NOMO-1 (cell line): ENCODE data around the gene DNER.
"Not testable (repeated sequence)": the region's sequence is repeated elsewhere in the genome, so short reads cannot be mapped to it uniquely, and the experiment has no call there.

Source experiments
- DNase-seq, 2 experiments: peaks; one replicate each; lab custom pipeline; 2025; ENCODE audit not compliant: unreplicated experiment in 2 of 2; lab: John Stamatoyannopoulos, UW

Gene DNER

DNA sequence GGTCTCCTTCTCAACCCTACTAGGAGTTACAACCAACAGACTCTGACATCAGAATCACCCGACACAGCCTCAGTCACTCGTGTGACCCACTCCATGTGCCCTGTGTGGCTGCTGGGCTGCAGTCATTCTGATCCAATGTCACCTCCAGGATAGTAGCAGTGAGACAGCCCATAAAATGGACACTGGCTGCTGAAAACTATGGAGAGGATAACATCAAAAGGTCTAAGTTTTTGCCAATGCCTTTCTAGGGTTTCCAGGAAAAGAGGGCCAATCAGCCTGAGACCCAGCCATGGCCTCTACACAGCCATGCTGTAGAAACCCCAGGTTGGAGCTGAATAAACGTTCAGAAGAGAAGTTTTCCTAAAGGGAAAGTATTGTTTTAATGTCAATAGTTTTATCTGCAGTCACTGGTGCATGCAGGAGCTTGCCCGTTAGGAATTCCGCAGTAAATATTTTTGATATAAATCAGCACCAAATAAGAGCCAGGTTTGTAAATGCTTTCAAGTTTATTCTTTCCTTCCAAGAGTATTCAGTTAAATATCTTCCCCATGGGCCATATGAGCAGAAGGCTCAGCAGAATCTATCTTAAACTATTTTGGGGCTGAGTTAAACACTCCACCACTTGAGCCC, 351.1 kb downstream of the DNER start:
- no peak for DNase-seq

DNA sequence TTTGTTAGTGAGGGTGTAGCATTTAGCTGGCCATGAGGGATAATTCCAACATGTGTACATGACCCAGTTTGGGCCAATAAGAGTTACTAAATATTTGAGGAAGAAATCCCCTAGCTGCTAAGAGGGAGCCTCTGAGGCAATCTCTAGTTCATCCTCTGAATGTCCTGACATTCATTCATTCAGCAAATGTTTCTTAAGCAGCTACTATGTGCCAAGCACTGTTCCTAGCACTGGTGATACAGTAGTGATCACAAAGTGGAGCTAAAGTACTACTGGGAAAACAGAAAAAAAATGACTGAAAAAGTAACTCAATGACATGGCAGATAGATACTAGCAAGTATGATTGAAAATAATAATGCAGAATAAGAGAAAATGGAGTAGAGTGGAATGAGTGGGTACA, 363.5 kb downstream of the DNER start:
- DNase-seq: peak in 1 of 2 experiments; percentile 3

GRCh38 chr2:229350117-229350805, 364.1 kb downstream of the DNER start:
- no peak for DNase-seq

DNA sequence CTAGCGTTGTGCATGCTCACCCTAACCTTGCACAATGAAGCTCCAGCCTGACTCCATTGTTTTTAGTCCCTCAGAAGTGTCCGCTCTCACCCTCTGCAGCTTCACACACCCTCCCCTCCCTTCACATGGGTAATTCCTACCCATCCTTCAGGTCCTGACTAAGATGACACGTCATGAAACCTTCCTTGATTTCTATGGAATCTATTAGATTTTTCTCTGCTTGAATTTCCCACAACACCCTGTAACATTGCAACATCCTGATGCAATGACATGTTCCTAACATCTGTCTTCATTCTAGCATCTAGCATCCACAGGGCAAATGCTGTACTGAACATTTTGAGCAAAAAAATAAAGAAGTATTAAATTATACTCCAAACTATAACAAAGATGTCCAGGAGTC, 366.2 kb downstream of the DNER start:
- no peak for DNase-seq

DNA sequence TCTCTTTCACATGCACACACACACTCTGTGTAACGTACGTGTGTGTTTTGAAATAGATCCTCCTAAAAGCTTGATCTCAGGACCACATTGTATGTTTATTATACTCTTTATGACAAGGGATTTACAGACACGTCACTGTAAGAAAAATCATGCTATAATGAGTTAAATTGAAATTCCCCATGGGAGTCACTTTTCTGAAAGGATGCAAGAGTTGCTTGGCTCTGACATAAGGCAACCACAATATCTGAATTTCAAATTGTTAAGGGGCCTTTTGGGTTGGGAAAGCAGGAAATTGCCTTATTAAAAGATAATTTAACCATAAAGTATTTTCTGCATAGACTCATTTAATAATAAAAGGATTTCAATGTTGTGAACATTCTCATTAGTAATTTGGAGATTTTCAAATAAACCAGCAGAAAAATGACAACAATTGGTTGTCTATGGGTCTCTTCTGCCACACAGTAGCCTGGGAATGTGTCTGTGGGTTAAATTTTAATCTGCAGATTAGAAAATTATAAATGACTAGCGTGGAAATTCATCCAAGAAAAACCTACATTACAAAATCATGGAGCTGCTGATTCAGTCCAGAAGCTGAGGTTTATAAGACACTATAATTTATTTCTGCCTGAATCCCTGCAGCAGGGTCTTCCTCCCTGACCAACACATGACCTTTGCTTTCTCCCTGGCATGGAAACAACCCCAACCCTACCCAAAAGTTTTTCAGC, 367.4 kb downstream of the DNER start:
- no peak for DNase-seq

- no peak for DNase-seq
Observed at GRCh38 chr2:229344955-229345354, 369.4 kb downstream of the DNER start.

DNA sequence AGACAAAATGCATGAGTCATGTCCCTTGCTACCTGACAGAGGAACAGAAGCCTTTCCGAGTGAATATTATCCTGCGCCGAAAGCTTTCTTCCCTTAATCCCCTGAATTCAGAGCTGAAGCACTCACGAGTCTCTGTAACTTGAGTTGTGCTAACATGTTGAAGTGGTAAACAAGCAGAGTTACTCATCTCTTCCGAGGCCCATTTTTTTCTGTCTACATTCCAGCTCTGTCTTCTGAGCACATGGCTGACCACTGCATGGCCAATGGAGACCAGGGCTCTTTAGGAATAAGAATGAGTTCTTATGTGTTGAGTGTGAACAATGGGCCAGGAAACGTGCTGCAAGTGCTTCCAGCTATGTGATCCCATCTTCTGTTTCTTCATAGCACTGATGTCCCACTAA, 370.2 kb downstream of the DNER start:
- DNase-seq: no peak

- no peak for DNase-seq
Observed at GRCh38 chr2:229343661-229344060, 370.7 kb downstream of the DNER start.

DNA sequence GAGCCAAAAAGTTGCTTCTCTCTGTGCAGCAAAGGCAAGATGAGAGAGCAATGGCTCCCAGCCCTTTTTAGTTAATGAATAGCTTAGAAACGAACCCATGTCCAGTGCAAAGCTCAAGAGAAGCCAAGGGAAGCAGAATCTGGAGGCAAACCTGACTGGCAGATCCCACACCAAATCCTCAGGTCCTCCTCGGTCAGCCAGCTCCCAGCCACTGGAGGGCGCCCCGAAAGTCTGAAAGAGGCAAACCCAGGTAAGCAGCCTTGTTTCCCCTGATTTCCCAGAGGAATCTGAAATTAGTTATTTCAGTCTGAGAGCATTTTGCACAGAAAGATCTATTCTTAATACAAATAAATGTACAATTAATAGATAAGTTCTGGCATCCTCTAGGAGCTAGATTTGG, 372.0 kb downstream of the DNER start:
- DNase-seq: peak in 1 of 2 experiments; percentile 2

- DNase-seq: no peak
Observed at GRCh38 chr2:229340086-229340760, 374.1 kb downstream of the DNER start.

- no peak for DNase-seq
Observed at GRCh38 chr2:229339618-229340017, 374.7 kb downstream of the DNER start.

GRCh38 chr2:229339171-229339570, 375.2 kb downstream of the DNER start:
- DNase-seq: not testable (repeated sequence)

DNA sequence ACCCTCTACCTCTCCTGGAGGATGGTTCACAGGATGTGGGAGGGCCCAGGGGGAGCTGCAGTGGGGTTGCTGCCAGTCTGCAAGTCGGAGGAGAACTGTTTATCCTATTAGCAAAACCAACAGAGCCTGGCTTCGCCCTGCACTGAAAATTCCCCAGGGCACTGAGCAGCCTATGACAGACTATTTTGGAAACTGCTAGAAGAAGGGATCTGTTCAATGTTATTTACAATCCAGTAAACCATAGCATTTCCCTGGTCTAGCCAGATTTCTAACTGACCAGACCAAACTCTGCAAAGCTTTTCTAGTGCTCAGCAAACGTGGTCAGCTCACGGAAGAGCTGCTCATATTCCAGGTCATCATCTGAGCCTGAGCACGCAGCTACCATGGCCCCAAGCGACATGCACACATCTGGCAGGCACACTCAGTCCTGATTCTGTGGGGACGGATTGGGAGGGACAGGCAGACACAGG, 378.4 kb downstream of the DNER start:
- DNase-seq: no peak

DNA sequence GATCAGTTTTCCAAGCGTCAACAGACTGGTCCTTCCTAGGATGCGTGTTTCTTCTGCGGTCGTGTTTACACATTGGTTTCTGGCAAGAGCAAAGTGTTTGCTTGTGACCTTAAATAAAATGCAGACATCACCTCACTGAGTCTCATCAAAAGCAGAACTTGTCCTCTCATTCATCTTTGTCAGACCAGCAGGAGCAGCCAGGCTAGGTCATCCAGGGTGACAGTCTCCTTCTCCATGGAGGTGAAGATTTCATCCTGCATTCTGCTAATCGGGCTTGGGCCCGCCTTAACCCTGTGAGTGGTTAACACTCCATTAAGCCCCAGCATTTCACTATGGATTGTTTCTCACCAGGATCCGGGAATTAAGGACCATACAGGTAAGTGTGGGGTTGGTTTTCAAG, 379.0 kb downstream of the DNER start:
- peak in 1 of 2 experiments; percentile 5 for DNase-seq

DNA sequence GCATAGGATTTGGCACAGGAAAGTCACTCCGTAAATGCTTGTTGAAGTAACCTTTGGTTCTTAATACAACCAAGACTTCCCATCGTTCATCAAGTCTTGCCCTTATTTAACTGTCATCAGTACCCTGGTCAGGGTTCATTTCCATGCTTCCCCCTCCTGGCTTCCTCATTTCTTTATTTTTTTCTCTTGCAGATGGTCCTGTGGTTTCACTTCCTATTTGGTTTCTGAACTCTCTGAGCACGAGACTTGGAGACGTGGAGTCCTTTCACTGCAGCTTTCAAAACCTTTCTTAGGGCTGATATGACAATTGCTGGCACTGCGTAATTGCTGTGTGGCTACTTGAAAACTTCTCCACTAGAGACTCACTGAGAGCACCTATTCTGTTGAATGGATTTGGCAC, 383.4 kb downstream of the DNER start:
- DNase-seq: peak; percentile 72 to 98

DNA sequence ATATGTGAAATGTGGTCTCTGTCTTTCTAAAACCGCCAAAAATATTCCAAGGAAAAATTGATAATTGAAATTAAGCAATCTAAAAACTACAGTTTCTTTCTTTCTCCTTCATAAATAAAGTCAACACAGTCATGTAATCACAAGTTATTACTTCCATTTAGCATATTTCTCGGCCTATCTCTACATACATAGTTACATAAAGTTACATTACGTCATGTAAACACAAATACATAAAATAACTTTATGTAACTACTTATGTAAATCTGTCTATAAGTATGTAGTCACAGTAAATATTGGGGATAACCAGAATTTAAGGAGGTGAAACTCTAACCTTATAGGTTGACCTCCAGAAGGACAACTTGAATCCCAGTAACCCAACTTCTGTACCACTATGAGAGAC, 394.8 kb downstream of the DNER start:
- no peak for DNase-seq

DNA sequence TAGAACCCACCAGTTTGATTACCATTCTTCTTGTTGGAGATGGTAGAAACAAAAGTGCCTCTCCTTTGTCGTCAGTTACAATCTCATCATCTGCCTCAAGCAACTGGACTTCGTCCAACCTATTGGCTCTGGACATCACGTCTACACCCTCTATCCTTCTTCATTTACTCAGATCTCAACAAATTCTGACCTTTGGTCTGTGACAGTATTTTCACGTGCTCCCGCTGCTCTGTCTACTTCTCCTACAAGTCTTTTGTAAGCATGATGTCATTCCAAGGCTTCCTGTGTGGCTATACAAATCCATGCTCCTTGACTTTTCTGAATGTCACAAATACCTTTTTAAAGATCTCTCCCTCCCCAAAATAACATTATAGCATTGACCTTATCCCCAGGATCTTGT, 400.2 kb downstream of the DNER start:
- DNase-seq: no peak

DNA sequence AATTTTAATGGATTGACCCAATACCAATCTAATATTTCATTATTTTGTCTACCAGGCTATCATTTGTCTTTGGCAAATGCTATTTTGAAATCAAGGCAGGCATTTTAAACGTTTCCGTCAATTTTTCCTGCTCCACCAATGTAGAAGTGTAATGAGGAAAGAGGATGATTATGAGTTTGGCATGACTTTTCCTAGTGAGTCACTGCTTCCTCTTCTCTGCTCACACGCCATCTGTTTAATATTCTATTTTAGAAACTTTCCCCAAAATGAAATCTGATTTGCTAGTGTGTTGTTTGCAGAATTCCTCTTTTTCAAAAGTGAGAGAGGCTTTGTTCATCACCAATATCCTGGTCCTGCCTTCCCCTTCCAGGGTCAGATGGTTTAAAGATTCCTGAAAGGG, 400.8 kb downstream of the DNER start:
- peak; percentile 7 to 59 for DNase-seq
